ENCODE measurements around the gene RHBDD3.
"Not testable (repeated sequence)": the region's sequence is repeated elsewhere in the genome, so short reads cannot be mapped to it uniquely, and the experiment has no call there.

The RHBDD3 gene

DNA sequence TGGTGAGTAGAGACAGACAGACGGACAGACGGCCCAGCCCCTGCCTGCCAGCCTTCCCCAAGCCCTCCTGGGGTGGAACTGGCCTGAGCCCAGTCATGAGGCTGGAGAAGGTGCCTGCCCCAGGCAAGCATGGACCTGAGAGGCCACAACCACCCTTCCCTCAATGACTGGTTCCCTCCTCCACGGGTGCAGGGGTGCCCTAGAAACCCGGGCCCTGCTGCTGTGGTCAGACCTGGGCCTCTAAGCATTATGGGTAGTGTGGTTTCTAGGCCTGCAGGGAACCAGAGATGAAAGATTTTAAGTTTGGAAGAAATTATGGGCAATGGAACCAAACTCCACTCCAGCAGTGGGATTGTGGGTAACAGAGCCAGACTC lies 13.5 kb downstream of the RHBDD3 start:
- Histone ChIP-seq H3K27me3 (replicated peaks) (no peaks in the 10 kb centered on the region), H3K27ac (no peak overlapping the region), H3K36me3 (replicated peaks) (no peaks in the 10 kb centered on the region), H3K4me3 (ENCODE audit: low read depth, low read length) (no peak overlapping the region)
- TF ChIP-seq, protein P1, sequence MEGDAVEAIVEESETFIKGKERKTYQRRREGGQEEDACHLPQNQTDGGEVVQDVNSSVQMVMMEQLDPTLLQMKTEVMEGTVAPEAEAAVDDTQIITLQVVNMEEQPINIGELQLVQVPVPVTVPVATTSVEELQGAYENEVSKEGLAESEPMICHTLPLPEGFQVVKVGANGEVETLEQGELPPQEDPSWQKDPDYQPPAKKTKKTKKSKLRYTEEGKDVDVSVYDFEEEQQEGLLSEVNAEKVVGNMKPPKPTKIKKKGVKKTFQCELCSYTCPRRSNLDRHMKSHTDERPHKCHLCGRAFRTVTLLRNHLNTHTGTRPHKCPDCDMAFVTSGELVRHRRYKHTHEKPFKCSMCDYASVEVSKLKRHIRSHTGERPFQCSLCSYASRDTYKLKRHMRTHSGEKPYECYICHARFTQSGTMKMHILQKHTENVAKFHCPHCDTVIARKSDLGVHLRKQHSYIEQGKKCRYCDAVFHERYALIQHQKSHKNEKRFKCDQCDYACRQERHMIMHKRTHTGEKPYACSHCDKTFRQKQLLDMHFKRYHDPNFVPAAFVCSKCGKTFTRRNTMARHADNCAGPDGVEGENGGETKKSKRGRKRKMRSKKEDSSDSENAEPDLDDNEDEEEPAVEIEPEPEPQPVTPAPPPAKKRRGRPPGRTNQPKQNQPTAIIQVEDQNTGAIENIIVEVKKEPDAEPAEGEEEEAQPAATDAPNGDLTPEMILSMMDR (IDR thresholded peaks at IDR 0.05; ENCODE audit: low read depth, low read length, missing control alignments), result no peak
- DNase-seq, result no peak
- in situ Hi-C loops (cut with HindIII; ENCODE audit: low pct_ligation_motif_present, low sequenced_read_pairs), result no loop called here

DNA sequence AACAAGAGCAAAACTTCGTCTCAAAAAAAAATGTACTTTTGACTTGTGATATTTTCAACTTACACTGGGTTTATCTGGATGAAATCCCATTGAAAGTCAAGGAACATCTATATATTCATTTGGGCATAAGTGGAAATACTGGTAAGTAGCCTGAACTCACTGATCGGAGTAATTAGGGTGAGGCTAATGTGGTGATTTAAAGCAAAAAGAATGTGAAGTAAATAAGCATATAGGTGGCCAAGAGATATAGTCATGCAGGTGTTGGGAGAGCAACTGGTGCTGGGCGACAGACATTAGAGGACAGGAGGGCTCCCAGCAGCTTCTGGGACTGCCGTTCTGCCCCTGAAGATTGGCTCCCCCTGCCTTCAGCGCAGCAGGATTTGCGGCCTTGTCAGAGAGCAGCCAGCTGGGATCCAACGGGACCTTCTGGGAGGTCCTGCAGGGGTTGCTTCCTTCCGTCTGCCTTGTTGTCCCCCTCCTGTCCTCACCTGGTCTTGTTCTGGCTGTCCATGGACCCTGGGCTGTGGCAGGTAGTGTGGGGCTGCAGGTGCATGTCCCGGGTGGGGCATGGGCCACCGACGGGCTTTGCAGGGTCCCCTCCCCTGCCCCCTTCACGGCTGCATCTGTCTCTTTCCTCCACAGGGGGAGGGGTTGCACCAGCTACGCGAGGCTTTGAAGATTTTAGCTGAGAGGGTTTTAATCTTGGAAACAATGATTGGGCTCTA lies 14.1 kb downstream of the RHBDD3 start:
- Histone ChIP-seq H3K36me3 (replicated peaks) (no peaks in the 10 kb centered on the region), H3K27me3 (replicated peaks) (no peaks in the 10 kb centered on the region), H3K27ac (no peak overlapping the region), H3K4me3 (ENCODE audit: low read depth, low read length) (no peak overlapping the region)
- DNase-seq, result no peak
- TF ChIP-seq, protein P1 (IDR thresholded peaks at IDR 0.05; ENCODE audit: low read depth, low read length, missing control alignments), result no peak
- in situ Hi-C loops (cut with HindIII; ENCODE audit: low pct_ligation_motif_present, low sequenced_read_pairs), result no loop called here

DNA sequence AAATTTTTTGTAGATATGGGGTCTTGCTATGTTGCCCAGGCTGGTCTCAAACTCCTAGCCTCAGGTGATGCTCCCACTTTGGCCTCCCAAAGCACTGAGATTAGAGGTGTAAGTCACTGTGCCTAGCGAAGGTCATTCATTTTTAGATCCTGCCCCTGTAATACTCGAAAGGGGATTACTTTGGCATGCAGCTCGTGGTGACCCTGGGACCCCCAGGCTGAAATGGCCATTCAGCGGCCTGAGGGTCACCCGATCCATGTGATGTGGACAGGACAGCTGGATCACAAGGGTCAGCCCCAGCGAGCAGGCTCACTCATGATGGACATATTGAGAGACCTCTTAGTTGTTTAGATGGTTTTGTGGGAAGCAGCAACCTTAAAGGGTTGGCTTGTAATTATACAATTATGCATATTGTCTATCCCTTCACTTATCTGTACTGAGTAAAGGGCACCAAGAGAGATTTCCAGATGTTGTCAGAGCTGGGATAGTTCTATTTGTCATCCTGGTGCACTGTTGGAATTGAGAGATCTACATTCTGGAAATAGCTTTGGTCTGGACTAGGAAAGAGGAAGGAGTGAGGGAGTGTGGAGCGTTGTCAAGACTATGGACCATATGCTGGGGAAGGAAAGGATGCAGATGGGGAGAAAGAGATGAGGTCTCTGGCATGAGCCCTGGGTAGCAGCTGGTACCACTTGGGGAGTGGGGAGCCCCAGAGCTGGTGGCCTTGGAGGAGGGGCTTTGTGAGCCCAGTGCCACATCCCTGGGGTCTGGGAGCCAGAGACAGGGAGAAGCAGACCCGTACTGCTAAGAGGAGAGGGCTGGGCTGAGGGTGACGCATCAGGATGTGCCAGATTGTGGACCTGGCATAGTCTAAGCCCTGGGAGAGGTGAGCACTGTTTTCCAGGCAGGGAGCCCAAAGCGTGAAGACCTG lies 15.5 kb downstream of the RHBDD3 start:
- in situ Hi-C loops (cut with HindIII; ENCODE audit: low pct_ligation_motif_present, low sequenced_read_pairs), result no loop called here
- DNase-seq, result no peak
- TF ChIP-seq, protein P1 (IDR thresholded peaks at IDR 0.05; ENCODE audit: low read depth, low read length, missing control alignments), result no peak
- Histone ChIP-seq H3K36me3 (replicated peaks) (no peaks in the 10 kb centered on the region), H3K4me3 (ENCODE audit: low read depth, low read length) (no peak overlapping the region), H3K27me3 (replicated peaks) (no peaks in the 10 kb centered on the region), H3K27ac (no peak overlapping the region)

DNA sequence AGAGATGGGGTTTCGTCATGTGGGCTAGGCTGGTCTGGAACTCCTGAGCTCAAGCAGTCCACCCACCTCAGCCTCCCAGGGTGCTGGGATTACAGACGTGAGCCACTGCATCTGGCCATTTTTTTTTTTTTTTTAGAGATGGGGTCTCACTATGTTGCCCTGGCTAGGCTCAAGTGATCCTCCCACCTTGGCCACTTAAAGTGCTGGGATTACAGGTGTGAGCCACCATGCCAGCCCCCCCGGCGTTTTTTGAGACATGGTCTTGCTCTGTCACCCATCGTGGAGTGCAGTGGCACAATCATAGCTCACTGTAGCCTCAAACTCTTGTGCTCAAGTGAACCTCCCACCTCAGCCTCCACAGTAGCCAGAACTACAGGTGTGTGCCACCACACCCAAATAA lies 16.5 kb downstream of the RHBDD3 start:
- no peaks in the 10 kb centered on the region for H3K36me3 ChIP-seq (replicated peaks)
- in situ Hi-C loops (cut with HindIII; ENCODE audit: low pct_ligation_motif_present, low sequenced_read_pairs), result no loop called here
- no peak overlapping the region for H3K4me3 ChIP-seq (ENCODE audit: low read depth, low read length)
- TF ChIP-seq, protein P1 (IDR thresholded peaks at IDR 0.05; ENCODE audit: low read depth, low read length, missing control alignments), result no peak
- no peak for DNase-seq
- no peak overlapping the region for H3K27ac ChIP-seq
- no peaks in the 10 kb centered on the region for H3K27me3 ChIP-seq (replicated peaks)

DNA sequence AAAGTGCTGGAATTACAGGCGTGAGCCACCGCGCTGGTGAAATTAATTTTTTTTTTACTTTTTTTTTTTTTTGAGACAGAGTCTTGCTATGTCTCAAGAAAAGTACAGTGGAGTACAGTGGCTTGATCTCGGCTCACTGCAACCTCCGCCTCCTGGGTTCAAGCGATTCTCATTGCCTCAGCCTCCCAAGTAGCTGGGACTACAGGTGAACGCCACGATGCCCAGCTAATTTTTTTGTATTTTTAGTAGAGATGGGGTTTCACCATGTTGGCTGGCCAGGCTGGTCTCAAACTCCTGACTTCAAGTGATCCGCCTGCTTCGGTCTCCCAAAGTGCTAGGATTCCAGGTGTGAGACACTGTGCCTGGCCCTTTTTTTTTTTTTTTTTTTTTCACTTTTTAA lies 19.9 kb downstream of the RHBDD3 start:
- DNase-seq; in situ Hi-C loops (cut with HindIII; ENCODE audit: low pct_ligation_motif_present, low sequenced_read_pairs); H3K36me3 ChIP-seq (replicated peaks); H3K27ac ChIP-seq; H3K27me3 ChIP-seq (replicated peaks); H3K4me3 ChIP-seq (ENCODE audit: low read depth, low read length): not testable (repeated sequence)

DNA sequence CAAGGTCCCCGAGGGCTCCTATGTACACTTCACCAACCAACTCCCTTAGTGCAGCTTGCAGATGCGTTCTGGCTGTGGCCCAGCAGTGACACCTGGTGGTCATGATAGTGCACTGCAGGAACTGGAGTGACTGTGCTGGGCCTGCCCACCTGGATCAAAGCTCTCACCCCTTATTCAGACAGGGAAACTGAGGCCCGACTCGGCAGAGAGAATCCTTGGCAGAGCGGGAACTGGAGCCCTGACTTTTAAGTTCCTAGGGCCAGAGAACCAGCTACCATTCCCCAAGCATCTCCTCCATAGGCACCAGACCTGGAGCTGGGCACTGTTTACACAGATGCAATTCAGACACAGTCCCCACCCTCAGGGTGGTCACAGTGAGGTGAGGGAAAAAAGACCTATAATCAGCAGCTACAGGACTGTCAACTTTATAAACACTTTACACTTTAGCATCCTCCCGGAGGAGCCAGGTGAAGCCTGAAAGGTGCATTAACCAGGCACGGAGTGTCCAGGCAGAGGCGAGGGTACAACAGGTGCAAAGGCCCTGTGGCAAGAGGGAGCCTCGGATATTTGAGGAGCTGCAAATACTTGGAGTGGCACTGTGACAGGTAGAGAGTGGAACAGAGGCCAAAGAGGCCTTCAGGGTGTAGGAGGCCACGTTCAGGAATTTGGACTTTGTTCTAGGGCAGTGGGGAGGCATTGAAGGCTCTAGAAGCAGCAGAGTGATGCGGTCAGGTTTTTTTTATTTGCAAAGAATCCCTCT lies 22.0 kb downstream of the RHBDD3 start:
- H3K27ac ChIP-seq, result no peak overlapping the region
- no peaks in the 10 kb centered on the region for H3K27me3 ChIP-seq (replicated peaks)
- no peak overlapping the region for H3K4me3 ChIP-seq (ENCODE audit: low read depth, low read length)
- TF ChIP-seq, protein P1 (IDR thresholded peaks at IDR 0.05; ENCODE audit: low read depth, low read length, missing control alignments), result peak; percentile 99
- in situ Hi-C loops (cut with HindIII; ENCODE audit: low pct_ligation_motif_present, low sequenced_read_pairs), result no loop called here
- no peaks in the 10 kb centered on the region for H3K36me3 ChIP-seq (replicated peaks)
- peak; percentile 53 for DNase-seq

Measured in brain microvascular endothelial cell (primary cell).